Fibroblast of lung (primary cell): ENCODE data around the gene SEC16A. TPM values are rescaled to one million over a fixed set of nuclear protein-coding genes. Genes with fewer than 3 reads are reported as not detected.

Experiments used
- DNase-seq, 2 donors: peaks; one replicate each; pipeline versions ENCODE4 v3.0.0 to v3.0.0-alpha.2; 2010; ENCODE audit warnings: low read depth in 2 of 2
- H2AFZ ChIP-seq: 2 replicates; pipeline ENCODE4 v1.5.1; 2012; ENCODE audit warnings: low read length, control low read depth, inconsistent platforms
- H3K27ac ChIP-seq: 2 replicates; pipeline ENCODE4 v1.5.1; 2011; ENCODE audit warnings: low read length, control low read depth; ENCODE audit not compliant: insufficient read depth
- H3K27me3 ChIP-seq: 2 replicates; pipeline ENCODE4 v1.5.1; 2011; ENCODE audit warnings: mild to moderate bottlenecking, low read length; ENCODE audit not compliant: control insufficient read depth, insufficient read depth
- H3K36me3 ChIP-seq: 2 replicates; pipeline ENCODE4 v1.5.1; 2011; ENCODE audit warnings: low read length; ENCODE audit not compliant: control insufficient read depth, insufficient read depth
- H3K4me1 ChIP-seq: 2 replicates; pipeline ENCODE4 v1.5.1; 2011; ENCODE audit warnings: low read length; ENCODE audit not compliant: control insufficient read depth, insufficient read depth; ENCODE audit errors: extremely low read depth
- H3K4me2 ChIP-seq: 2 replicates; pipeline ENCODE4 v1.5.1; 2011; ENCODE audit warnings: low read length, control low read depth; ENCODE audit not compliant: insufficient read depth; ENCODE audit errors: extremely low read depth
- H3K4me3 ChIP-seq, 4 experiments: fragments of 200-600 bp in 1 of 4; sonication (generic) in 1 of 4; replicated peaks in 1 of 4; 2 replicates each; pipeline ENCODE4 v1.5.1; 2011 to 2016; ENCODE audit warnings: low read length in 4 of 4, low read depth in 3 of 4, mild to moderate bottlenecking in 3 of 4, control low read depth in 2 of 4, inconsistent platforms in 1 of 4, mixed read lengths in 1 of 4; ENCODE audit not compliant: insufficient read depth in 1 of 4; ENCODE audit errors: control extremely low read depth in 1 of 4
- H3K79me2 ChIP-seq: 2 replicates; pipeline ENCODE4 v1.5.1; 2012; ENCODE audit warnings: mild to moderate bottlenecking, low read length, inconsistent platforms; ENCODE audit not compliant: control insufficient read depth, insufficient read depth
- H3K9ac ChIP-seq: 2 replicates; pipeline ENCODE4 v1.5.1; 2011; ENCODE audit warnings: mild to moderate bottlenecking, low read length, control low read depth; ENCODE audit not compliant: insufficient read depth
- H3K9me3 ChIP-seq: 2 replicates; pipeline ENCODE4 v1.5.1; 2012; ENCODE audit warnings: low read depth, low read length; ENCODE audit not compliant: control insufficient read depth, insufficient read depth
- H4K20me1 ChIP-seq: 2 replicates; pipeline ENCODE4 v1.5.1; 2011; ENCODE audit warnings: low read length; ENCODE audit not compliant: control insufficient read depth, insufficient read depth; ENCODE audit errors: extremely low read depth
- CTCF ChIP-seq, 2 donors: IDR thresholded peaks in 1 of 2; conservative IDR thresholded peaks in 1 of 2; 1 replicate in 1 of 2; 2 replicates in 1 of 2; pipeline ENCODE4 v1.5.1; 2011 to 2012; ENCODE audit warnings: low read length in 2 of 2, control low read depth in 1 of 2, inconsistent platforms in 1 of 2, low read depth in 1 of 2, mild to moderate bottlenecking in 1 of 2
- EZH2 ChIP-seq: IDR thresholded peaks from 2 replicates; pipeline ENCODE4 v1.5.1; 2012; ENCODE audit warnings: low read length, control low read depth, mild to moderate bottlenecking; ENCODE audit errors: missing control alignments
- polyA plus RNA-seq, 2 donors: library from polyadenylated mRNA; depleted of rRNA in 1 of 2; stranded (reverse) in 1 of 2; unstranded in 1 of 2; fragments of >200 nt; gene quantifications; 2 replicates each; pipeline ENCODE4 v1.2.1, GENCODE V29; 2011 to 2012; ENCODE audit warnings: missing spikeins in 1 of 2
- total RNA-seq: library from RNA; depleted of rRNA; stranded (reverse); fragments of >200 nt; gene quantifications from 2 replicates; pipeline ENCODE4 v1.2.1, GENCODE V29; 2014

SEC16A gene
- total and polyA plus RNA-seq, 2 donors (not counting 1 experiment from before 2014, with no cell fraction given): 17.8 to 23.9 TPM

- Histone ChIP-seq H3K27ac (no peak overlapping the region), H3K36me3 (peaks cover 33% of the 10 kb centered on the region), H3K9ac (no peak overlapping the region), H3K4me1 (no peaks in the 10 kb centered on the region), H2AFZ (no peak overlapping the region), H3K79me2 (no peaks in the 10 kb centered on the region), H3K4me2 (no peak overlapping the region), H3K4me3 (no peak overlapping the region), H3K9me3 (no peaks in the 10 kb centered on the region), H3K27me3 (no peaks in the 10 kb centered on the region), H4K20me1 (no peaks in the 10 kb centered on the region)
- no peak for DNase-seq
- TF ChIP-seq CTCF (conservative IDR thresholded peaks at IDR 0.05 in 1 of 2, IDR thresholded peaks at IDR 0.05 in 1 of 2; ENCODE audit: low read depth in 1 of 2, low read length in 2 of 2): no peak
- TF ChIP-seq EZH2: no peak
Observed at GRCh38 chr9:136499071-136499934, 16.5 kb upstream of the SEC16A start.

- peaks cover 31% of the 10 kb centered on the region for H3K36me3 ChIP-seq
- no peak for DNase-seq
- H2AFZ ChIP-seq: no peak overlapping the region
- TF ChIP-seq CTCF (conservative IDR thresholded peaks at IDR 0.05 in 1 of 2, IDR thresholded peaks at IDR 0.05 in 1 of 2; ENCODE audit: low read depth in 1 of 2, low read length in 2 of 2) (no peak), EZH2 (no peak)
- H3K9me3 ChIP-seq: no peaks in the 10 kb centered on the region
- H3K4me2 ChIP-seq: no peak overlapping the region
- H3K4me1 ChIP-seq: no peaks in the 10 kb centered on the region
- H4K20me1 ChIP-seq: no peaks in the 10 kb centered on the region
- no peaks in the 10 kb centered on the region for H3K27me3 ChIP-seq
- H3K79me2 ChIP-seq: no peaks in the 10 kb centered on the region
- H3K27ac ChIP-seq: no peak overlapping the region
- H3K4me3 ChIP-seq: no peak overlapping the region
- no peak overlapping the region for H3K9ac ChIP-seq
Observed at GRCh38 chr9:136497916-136498695, 15.3 kb upstream of the SEC16A start.
